ENCODE measurements around the gene NUDT6.

Gene NUDT6

DNA sequence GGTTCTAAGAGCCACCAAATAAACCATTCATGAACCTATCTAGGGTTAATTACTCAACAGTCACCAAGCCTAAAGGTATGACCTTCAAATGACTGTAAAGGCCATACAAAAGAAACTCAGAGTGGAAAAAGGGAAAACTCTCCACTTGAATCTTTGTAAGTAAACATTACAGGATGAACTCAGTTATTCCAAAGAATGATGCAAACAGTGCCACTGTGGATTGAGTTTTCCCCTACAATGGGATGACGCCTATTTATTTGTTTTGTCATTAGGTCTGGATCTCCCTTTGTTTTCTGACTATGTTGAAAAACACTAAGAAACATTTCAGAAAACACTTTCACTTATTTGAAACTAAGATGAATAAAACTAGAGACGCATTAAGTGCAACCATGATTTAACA lies 12.7 kb downstream of the NUDT6 start:
- DNase-seq (ENCODE audit: low read depth), result no peak
- TF ChIP-seq, protein P1, sequence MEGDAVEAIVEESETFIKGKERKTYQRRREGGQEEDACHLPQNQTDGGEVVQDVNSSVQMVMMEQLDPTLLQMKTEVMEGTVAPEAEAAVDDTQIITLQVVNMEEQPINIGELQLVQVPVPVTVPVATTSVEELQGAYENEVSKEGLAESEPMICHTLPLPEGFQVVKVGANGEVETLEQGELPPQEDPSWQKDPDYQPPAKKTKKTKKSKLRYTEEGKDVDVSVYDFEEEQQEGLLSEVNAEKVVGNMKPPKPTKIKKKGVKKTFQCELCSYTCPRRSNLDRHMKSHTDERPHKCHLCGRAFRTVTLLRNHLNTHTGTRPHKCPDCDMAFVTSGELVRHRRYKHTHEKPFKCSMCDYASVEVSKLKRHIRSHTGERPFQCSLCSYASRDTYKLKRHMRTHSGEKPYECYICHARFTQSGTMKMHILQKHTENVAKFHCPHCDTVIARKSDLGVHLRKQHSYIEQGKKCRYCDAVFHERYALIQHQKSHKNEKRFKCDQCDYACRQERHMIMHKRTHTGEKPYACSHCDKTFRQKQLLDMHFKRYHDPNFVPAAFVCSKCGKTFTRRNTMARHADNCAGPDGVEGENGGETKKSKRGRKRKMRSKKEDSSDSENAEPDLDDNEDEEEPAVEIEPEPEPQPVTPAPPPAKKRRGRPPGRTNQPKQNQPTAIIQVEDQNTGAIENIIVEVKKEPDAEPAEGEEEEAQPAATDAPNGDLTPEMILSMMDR (IDR thresholded peaks at IDR 0.05; ENCODE audit: low read depth, low read length, missing control alignments), result no peak
- no peak overlapping the region for H3K4me3 ChIP-seq (ENCODE audit: low read depth, low read length)
- in situ Hi-C loops (cut with HindIII; ENCODE audit: low sequenced_read_pairs), result no loop called here

DNA sequence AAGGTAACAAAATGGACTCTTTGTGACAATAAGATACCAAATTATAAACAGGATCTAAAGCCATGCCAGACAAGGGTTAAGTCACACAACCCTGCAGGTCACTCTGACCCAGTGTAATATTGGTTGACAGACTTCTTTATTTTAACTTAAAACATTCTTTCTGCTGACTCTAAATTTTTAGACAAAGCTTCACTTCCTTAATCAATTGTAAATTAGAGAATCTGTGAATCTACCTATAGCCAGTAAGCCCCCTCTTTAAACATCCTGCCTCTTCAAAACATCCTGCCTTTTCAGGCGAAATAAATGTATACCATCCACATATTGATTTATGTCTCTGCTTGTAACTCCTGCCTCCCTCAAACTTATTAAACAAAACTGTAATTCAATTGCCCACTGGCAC lies 14.2 kb downstream of the NUDT6 start:
- in situ Hi-C loops (cut with HindIII; ENCODE audit: low sequenced_read_pairs), result no loop called here
- no peak for DNase-seq (ENCODE audit: low read depth)
- no peak overlapping the region for H3K4me3 ChIP-seq (ENCODE audit: low read depth, low read length)
- TF ChIP-seq, protein P1 (IDR thresholded peaks at IDR 0.05; ENCODE audit: low read depth, low read length, missing control alignments), result no peak

DNA sequence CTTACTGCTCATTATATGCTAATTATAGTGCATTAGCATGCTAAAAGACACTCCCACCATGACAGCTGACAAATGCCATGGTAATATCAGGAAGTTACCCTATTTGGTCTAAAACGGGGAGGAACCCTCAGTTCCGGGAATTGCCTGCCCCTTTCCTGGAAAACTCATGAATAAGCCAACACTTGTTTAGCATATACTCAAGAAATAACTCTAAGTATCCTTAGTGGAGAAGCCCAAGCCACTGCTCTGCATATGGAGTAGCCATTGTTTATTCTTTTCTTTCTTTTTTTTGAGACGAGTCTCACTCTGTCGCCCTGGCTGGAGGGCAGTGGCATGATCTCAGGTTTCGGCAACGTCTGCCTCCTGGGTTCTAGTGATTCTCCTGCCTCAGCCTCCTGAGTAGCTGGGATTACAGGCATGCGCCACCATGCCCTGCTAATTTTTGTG lies 15.5 kb downstream of the NUDT6 start:
- no peak overlapping the region for H3K4me3 ChIP-seq (ENCODE audit: low read depth, low read length)
- in situ Hi-C loops (cut with HindIII; ENCODE audit: low sequenced_read_pairs), result no loop called here
- no peak for DNase-seq (ENCODE audit: low read depth)
- TF ChIP-seq, protein P1 (IDR thresholded peaks at IDR 0.05; ENCODE audit: low read depth, low read length, missing control alignments), result no peak

DNA sequence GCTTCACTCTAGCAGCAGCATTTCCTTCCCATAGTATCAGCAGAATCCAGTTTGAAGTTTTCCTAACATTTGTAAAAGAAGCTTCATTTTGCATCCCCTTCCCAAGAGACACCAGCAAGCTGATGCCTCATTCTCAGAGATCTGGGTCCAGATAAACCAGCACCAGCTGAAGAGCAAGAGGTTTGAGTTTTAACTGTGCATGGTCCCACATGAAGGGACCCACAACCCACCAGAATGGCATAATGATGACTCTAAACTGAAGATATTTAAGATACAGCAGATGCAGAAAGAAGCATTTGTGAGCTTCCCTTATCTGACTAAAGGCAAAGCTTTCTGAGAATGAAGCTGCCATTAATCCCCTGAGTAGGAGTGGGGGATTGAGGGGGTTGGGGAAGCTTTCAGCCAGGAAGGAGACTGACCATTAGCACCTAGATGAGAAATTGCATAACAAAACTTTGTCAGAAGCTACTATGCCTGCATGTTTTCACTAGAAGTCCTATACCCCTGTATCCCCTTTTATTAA lies 18.6 kb downstream of the NUDT6 start:
- DNase-seq (ENCODE audit: low read depth), result no peak
- in situ Hi-C loops (cut with HindIII; ENCODE audit: low sequenced_read_pairs), result no loop called here
- H3K4me3 ChIP-seq (ENCODE audit: low read depth, low read length), result no peak overlapping the region
- TF ChIP-seq, protein P1 (IDR thresholded peaks at IDR 0.05; ENCODE audit: low read depth, low read length, missing control alignments), result no peak

DNA sequence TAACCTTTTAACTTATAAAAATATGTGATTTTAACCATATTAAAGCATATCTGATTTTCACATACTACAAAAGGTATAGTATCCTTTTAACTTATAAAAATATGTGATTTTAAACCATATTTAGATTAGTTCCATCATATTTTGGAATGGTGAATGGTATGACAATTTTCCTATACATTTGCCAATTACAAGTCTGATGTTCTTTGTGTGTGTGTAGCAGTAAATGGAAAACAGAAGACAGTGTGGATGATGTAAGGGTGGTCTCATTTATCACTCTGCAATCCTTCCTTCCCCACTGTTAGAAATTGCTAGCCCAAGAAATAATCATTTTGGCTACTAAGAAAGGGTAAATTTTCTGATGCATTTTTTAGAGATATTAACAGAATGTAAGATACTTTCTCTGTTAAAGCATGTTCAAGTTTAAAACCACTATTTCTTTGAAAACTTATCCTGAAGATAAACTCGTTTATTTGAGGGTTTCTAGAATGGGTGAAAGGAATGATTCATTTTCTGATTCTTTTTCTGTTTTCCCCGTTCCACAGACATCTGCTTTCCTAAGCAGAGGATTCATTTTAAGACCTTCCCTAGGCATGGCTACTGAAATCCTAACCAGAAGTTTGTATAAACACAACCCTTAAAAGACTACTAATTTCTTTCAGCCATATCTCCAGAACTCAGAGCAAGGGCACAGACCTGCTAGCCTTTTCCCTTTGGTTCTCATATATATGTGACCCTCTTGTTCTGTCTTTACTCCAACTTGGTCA lies 21.0 kb downstream of the NUDT6 start:
- DNase-seq (ENCODE audit: low read depth), result no peak
- in situ Hi-C loops (cut with HindIII; ENCODE audit: low sequenced_read_pairs), result no loop called here
- no peak overlapping the region for H3K4me3 ChIP-seq (ENCODE audit: low read depth, low read length)
- TF ChIP-seq, protein P1 (IDR thresholded peaks at IDR 0.05; ENCODE audit: low read depth, low read length, missing control alignments), result no peak

DNA sequence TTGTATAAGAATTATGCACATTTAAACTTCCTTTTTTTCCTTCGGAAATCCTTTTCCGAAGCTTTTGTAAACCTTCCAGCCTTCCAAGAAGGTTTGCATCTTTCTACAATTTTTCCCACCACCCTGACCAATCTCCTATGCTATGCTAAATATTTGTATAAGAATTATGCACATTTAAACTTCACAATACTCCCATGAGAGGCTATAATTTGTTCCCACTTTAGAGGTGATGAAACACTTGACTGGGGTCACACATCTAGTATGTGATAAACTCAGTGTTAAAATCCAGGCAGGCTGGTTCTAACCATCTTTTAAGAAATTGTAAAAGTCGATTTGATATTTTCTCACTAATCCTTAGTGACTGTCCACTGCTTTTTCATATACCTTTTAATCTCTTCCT lies 22.1 kb downstream of the NUDT6 start:
- TF ChIP-seq, protein P1 (IDR thresholded peaks at IDR 0.05; ENCODE audit: low read depth, low read length, missing control alignments), result no peak

More for the DNA sequence above, 22.1 kb downstream of the NUDT6 start:
- no peak overlapping the region for H3K4me3 ChIP-seq (ENCODE audit: low read depth, low read length)
- in situ Hi-C loops (cut with HindIII; ENCODE audit: low sequenced_read_pairs), result no loop called here
- DNase-seq (ENCODE audit: low read depth), result no peak
